HUES6 (cell line): ENCODE data around the gene ANO4.

ENCODE experiments used
- H3K27ac ChIP-seq: 2 replicates; pipeline ENCODE4 v1.7.0; 2013; ENCODE audit warnings: low read depth, mild to moderate bottlenecking, low read length, inconsistent platforms
- H3K27me3 ChIP-seq: 2 replicates; pipeline ENCODE4 v1.6.1; 2013; ENCODE audit warnings: low read length; ENCODE audit not compliant: control insufficient read depth, insufficient read depth
- H3K36me3 ChIP-seq: 2 replicates; pipeline ENCODE4 v1.6.1; 2013; ENCODE audit warnings: low read length; ENCODE audit not compliant: control insufficient read depth, insufficient read depth
- H3K4me1 ChIP-seq: 2 replicates; pipeline ENCODE4 v1.6.1; 2013; ENCODE audit warnings: low read length; ENCODE audit not compliant: control insufficient read depth, insufficient read depth
- H3K4me3 ChIP-seq: 2 replicates; pipeline ENCODE4 v1.5.1; 2013; ENCODE audit warnings: low read depth, low read length
- H3K9ac ChIP-seq: one replicate; pipeline ENCODE4 v1.6.1; 2013; ENCODE audit warnings: mild to moderate bottlenecking, low read length
- H3K9me3 ChIP-seq: 2 replicates; pipeline ENCODE4 v1.6.1; 2013; ENCODE audit warnings: low read depth, low read length; ENCODE audit not compliant: control insufficient read depth, insufficient read depth

ANO4 gene

GRCh38 chr12:100808777-100809176 is 14.2 kb downstream of the ANO4 start:
- Histone ChIP-seq H3K9ac (no peak overlapping the region), H3K27me3 (no peaks in the 10 kb centered on the region), H3K9me3 (no peaks in the 10 kb centered on the region), H3K36me3 (no peaks in the 10 kb centered on the region), H3K4me3 (no peak overlapping the region), H3K27ac (no peak overlapping the region), H3K4me1 (no peaks in the 10 kb centered on the region)

- Histone ChIP-seq H3K4me1 (no peaks in the 10 kb centered on the region), H3K9ac (no peak overlapping the region), H3K9me3 (no peaks in the 10 kb centered on the region), H3K27ac (no peak overlapping the region), H3K36me3 (no peaks in the 10 kb centered on the region), H3K27me3 (no peaks in the 10 kb centered on the region), H3K4me3 (no peak overlapping the region)
Observed at GRCh38 chr12:100820314-100820713, 25.7 kb downstream of the ANO4 start.

- H3K9ac ChIP-seq = no peak overlapping the region
- H3K27ac ChIP-seq = no peak overlapping the region
- no peaks in the 10 kb centered on the region for H3K9me3 ChIP-seq
- no peak overlapping the region for H3K4me3 ChIP-seq
- no peaks in the 10 kb centered on the region for H3K36me3 ChIP-seq
- H3K4me1 ChIP-seq = no peaks in the 10 kb centered on the region
- H3K27me3 ChIP-seq = no peaks in the 10 kb centered on the region
Observed at GRCh38 chr12:100823963-100824362, 29.4 kb downstream of the ANO4 start.

GRCh38 chr12:100824476-100824875 is 29.9 kb downstream of the ANO4 start:
- H3K36me3 ChIP-seq = no peaks in the 10 kb centered on the region
- no peaks in the 10 kb centered on the region for H3K9me3 ChIP-seq
- H3K9ac ChIP-seq = no peak overlapping the region
- H3K4me3 ChIP-seq = no peak overlapping the region
- no peaks in the 10 kb centered on the region for H3K4me1 ChIP-seq
- H3K27ac ChIP-seq = no peak overlapping the region
- no peaks in the 10 kb centered on the region for H3K27me3 ChIP-seq

- H3K9me3 ChIP-seq = no peaks in the 10 kb centered on the region
- no peaks in the 10 kb centered on the region for H3K36me3 ChIP-seq
- no peak overlapping the region for H3K4me3 ChIP-seq
- H3K27me3 ChIP-seq = no peaks in the 10 kb centered on the region
- no peaks in the 10 kb centered on the region for H3K4me1 ChIP-seq
- no peak overlapping the region for H3K9ac ChIP-seq
- no peak overlapping the region for H3K27ac ChIP-seq
Observed at GRCh38 chr12:100826323-100826722, 31.7 kb downstream of the ANO4 start.

GRCh38 chr12:100827901-100828520 is 33.4 kb downstream of the ANO4 start:
- Histone ChIP-seq H3K36me3 (no peaks in the 10 kb centered on the region), H3K9me3 (no peaks in the 10 kb centered on the region), H3K27me3 (no peaks in the 10 kb centered on the region), H3K9ac (no peak overlapping the region), H3K4me3 (no peak overlapping the region), H3K27ac (no peak overlapping the region), H3K4me1 (no peaks in the 10 kb centered on the region)

GRCh38 chr12:100830003-100830795 is 35.6 kb downstream of the ANO4 start:
- no peaks in the 10 kb centered on the region for H3K9me3 ChIP-seq
- no peak overlapping the region for H3K4me3 ChIP-seq
- H3K27me3 ChIP-seq = no peaks in the 10 kb centered on the region
- H3K27ac ChIP-seq = no peak overlapping the region
- H3K9ac ChIP-seq = no peak overlapping the region
- no peaks in the 10 kb centered on the region for H3K4me1 ChIP-seq
- no peaks in the 10 kb centered on the region for H3K36me3 ChIP-seq

GRCh38 chr12:100833282-100833681 is 38.7 kb downstream of the ANO4 start:
- no peaks in the 10 kb centered on the region for H3K27me3 ChIP-seq

GRCh38 chr12:100840748-100841147 is 46.2 kb downstream of the ANO4 start:
- no peaks in the 10 kb centered on the region for H3K4me1 ChIP-seq
- no peak overlapping the region for H3K4me3 ChIP-seq
- no peaks in the 10 kb centered on the region for H3K9me3 ChIP-seq
- no peak overlapping the region for H3K9ac ChIP-seq
- no peaks in the 10 kb centered on the region for H3K36me3 ChIP-seq
- H3K27me3 ChIP-seq = no peaks in the 10 kb centered on the region
- no peak overlapping the region for H3K27ac ChIP-seq

More at GRCh38 chr12:100833282-100833681, 38.7 kb downstream of the ANO4 start:
- Histone ChIP-seq H3K9me3 (no peaks in the 10 kb centered on the region), H3K4me3 (no peak overlapping the region), H3K36me3 (no peaks in the 10 kb centered on the region), H3K4me1 (no peaks in the 10 kb centered on the region), H3K9ac (no peak overlapping the region), H3K27ac (no peak overlapping the region)

GRCh38 chr12:100842156-100842555 is 47.6 kb downstream of the ANO4 start:
- H3K9ac ChIP-seq = no peak overlapping the region
- H3K27ac ChIP-seq = no peak overlapping the region
- no peak overlapping the region for H3K4me3 ChIP-seq
- no peaks in the 10 kb centered on the region for H3K27me3 ChIP-seq
- H3K9me3 ChIP-seq = no peaks in the 10 kb centered on the region
- no peaks in the 10 kb centered on the region for H3K36me3 ChIP-seq
- H3K4me1 ChIP-seq = no peaks in the 10 kb centered on the region

- Histone ChIP-seq H3K36me3 (no peaks in the 10 kb centered on the region), H3K4me3 (no peak overlapping the region), H3K4me1 (no peaks in the 10 kb centered on the region), H3K27me3 (no peaks in the 10 kb centered on the region), H3K27ac (no peak overlapping the region), H3K9me3 (no peaks in the 10 kb centered on the region), H3K9ac (no peak overlapping the region)
Observed at GRCh38 chr12:100843061-100843460, 48.5 kb downstream of the ANO4 start.
